GM18861 (cell line): Measurements from ENCODE around the gene CARMIL3.
A peak's percentile ranks its signal among the peaks of the same experiment; 100 is the strongest.
"Not testable (repeated sequence)": the region's sequence is repeated elsewhere in the genome, so short reads cannot be mapped to it uniquely, and the experiment has no call there.

Experiments used
- ATAC-seq: cut with Tn5 transposase; IDR thresholded peaks from one replicate; pipeline ENCODE4 v1.9.1; 2021; ENCODE audit not compliant: unreplicated experiment

CARMIL3 gene

DNA sequence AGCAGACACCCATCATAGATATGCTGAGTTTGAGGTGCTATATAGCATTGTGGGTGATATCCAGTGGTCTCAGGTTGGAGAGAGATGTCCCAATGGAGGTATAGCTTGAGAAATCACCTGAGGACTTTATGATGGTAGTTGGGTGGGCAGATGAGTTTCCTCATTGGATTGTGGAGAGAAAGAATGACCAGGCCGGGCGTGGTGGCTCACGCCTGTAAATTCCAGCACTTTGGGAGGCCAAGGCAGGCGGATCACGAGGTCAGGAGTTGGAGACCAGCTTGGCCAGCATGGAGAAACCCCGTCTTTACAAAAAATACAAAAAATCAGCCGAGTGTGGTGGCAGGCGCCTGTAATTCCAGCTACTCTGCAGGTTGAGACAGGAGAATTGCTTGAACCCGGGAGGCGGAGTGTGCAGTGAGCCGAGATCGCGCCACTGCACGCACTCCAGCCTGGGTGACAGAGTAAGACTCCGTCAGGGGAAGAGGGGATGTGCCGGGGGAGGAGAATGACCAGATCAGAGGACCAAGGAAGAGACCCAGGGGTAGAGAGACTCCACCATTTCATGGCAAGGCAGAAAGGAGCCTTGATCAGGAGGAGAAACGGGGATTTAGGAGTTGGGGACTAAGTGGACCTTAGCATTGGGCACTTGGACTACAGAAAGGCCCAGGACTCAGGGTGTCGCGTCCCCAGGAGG, 41.5 kb downstream of the CARMIL3 start:
- ATAC-seq = no peak

DNA sequence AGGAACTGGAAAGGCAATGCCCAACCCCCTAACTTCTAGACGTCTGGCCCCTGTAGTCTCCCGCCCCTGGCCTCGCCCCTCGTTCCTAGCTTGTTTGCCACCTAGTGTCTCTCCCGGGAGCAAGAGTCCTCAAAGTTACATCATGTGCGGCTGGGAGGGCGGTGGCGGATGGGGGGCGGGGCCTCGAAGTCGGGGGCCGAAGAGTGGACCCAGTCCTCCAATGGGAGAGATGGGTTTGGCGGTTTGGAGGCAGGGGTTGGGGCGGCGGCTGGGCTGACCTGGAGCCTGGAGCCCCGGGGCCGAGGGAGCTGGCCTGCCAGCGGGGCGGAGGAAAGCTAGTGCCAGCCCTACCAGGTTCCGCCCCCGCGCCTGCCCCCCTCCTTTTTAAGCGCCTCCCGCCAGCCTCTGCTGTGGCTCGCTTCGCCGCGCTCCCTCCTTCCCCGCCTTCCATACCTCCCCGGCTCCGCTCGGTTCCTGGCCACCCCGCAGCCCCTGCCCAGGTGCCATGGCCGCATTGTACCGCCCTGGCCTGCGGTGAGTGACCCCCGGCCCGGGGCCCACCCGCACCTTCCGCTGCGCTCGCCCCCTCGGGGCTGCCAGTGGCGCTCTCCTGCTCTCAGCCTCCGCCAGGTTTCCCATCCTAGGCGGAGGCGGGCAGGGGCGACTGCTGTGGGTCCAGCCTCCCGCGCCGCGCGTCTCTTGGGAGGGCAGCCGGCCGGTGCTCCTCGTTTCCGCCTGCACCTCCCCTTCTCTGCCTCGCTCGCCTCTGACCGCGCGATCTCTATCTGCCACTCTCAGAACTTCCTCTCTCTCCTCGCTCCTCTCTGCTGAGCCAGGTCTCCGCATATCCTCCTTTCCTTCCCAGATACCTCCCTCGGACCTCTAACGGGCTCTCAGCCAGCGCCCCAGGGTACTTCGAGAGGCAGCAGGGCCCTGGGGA, 42.4 kb downstream of the CARMIL3 start, which contains the start of gene PCK2:
Gene PCK2 (plus strand): TSS at position 411 of the 940 bp plus-strand sequence. CDS start 95 bp downstream, at position 506.
- ATAC-seq = no peak

DNA sequence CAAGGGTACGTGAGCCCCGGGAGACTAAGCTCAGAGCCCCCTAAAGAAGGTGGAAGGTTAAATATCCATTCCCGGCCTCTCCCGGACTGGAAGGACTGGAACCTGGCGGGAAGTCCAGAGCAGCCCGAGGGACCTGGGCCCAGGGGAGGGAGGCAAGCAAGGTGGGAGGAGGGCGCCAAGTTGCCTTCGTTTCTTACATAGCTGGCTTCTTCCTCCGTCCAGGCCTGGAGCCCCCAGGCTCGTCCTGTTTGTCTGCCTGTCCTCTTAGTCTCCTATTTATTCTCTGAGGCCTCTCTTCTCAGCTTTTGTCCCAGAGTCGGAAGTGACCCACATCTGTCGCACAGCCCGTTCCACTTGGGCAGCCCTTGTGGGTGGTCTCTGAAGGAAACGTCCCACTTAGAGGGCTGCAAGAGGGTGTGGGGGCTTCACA, 43.0 kb downstream of the CARMIL3 start:
- ATAC-seq = no peak

DNA sequence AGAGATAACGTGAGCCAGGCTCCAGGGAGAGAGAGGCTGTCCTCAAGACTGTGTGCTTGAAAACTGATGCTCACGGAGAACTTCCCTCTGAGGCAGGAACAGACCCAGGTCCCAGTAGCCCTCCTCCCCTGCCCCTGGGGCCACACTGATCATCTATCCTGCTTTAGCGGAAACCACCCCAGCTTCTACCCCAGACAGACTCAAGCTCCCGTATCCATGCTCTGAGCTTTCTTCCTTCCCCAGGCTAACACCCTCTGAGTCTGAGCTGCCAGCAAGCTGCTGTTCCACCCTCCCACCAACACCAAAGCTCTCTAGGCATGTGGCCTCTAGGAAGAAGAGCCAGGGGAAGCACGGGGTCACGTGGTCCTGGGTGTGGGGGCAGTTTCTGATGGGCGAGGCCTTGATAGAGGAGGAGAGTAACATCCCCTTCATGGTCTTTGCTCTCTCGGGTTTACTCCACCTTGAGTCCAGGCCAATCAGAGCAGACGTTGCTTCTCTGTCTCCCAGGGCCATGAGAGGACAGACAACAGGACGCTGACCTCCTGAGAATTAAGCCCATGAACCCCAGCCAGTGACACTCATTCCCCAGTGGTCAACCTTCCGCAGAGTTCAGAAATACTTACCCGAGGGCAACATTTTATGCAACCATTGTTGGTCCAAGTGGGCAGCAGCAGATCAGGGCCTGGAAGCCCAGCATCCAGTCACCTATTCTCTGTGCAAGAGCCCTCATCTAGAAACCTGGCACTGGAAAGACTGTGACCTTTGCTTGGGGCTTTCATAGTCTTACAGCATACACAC, 43.7 kb downstream of the CARMIL3 start:
- peak; percentile 62 for ATAC-seq

DNA sequence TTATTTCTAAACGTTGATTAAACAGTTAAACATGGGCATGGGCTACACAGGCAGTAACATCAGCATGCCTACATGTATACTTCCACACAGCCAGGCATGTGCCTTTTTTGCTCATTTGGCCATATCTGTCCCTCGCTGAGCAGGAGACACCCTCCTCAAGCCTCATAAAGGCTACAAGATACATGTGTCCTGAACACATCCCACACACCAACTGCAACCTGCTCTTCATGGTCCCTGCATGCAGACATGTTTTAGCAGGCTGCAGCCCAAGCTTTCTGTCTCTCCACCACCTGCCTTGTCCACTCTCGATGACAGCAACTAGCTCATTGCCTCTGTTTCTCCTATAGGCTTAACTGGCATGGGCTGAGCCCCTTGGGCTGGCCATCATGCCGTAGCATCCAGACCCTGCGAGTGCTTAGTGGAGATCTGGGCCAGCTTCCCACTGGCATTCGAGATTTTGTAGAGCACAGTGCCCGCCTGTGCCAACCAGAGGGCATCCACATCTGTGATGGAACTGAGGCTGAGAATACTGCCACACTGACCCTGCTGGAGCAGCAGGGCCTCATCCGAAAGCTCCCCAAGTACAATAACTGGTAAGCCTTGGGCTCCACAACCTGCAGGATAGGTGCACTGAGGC, 44.9 kb downstream of the CARMIL3 start:
- no peak for ATAC-seq

DNA sequence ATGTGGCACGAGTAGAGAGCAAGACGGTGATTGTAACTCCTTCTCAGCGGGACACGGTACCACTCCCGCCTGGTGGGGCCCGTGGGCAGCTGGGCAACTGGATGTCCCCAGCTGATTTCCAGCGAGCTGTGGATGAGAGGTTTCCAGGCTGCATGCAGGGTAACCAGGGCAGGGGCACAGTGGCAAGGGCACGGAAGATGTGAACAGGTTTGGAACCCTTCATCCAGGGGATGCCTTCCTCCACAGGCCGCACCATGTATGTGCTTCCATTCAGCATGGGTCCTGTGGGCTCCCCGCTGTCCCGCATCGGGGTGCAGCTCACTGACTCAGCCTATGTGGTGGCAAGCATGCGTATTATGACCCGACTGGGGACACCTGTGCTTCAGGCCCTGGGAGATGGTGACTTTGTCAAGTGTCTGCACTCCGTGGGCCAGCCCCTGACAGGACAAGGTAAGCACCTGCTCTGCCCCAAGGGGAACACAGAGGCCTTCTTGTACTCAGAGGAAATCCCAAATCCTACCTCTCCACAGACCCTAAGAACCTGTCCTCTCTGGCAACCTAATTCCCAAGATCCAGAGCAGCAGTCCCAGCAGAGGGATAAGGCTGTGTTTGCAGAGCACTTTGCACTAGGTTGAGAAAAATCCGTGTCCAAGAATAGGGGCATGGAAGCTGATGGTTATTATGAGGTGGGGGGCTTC, 46.6 kb downstream of the CARMIL3 start:
- no peak for ATAC-seq

DNA sequence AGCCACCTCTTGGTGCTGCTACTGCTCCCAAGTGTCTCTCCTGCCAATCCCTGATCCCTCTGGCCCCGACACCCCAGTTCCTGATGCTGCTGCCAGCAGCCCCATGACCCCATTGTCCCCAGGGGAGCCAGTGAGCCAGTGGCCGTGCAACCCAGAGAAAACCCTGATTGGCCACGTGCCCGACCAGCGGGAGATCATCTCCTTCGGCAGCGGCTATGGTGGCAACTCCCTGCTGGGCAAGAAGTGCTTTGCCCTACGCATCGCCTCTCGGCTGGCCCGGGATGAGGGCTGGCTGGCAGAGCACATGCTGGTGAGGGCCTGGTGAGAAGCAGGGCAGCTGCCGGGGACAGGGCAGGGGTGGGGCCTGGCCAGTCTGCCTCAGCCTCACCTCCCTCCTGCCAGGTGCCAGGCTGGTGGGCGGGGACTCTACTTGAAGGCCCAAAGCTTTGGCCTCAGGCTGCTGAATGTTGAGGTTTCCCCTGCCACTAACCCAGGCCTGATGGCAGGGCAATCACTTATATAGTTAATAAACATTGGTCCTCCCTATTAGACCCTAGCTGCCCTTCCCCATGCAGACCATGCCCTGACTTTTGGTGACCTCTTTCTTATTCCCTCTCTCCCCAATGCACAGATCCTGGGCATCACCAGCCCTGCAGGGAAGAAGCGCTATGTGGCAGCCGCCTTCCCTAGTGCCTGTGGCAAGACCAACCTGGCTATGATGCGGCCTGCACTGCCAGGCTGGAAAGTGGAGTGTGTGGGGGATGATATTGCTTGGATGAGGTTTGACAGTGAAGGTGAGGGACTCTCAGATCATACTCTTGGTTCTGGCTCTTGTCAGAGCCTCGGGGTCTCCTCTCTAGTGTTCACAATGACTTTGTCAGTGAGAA, 47.4 kb downstream of the CARMIL3 start:
- ATAC-seq = no peak

DNA sequence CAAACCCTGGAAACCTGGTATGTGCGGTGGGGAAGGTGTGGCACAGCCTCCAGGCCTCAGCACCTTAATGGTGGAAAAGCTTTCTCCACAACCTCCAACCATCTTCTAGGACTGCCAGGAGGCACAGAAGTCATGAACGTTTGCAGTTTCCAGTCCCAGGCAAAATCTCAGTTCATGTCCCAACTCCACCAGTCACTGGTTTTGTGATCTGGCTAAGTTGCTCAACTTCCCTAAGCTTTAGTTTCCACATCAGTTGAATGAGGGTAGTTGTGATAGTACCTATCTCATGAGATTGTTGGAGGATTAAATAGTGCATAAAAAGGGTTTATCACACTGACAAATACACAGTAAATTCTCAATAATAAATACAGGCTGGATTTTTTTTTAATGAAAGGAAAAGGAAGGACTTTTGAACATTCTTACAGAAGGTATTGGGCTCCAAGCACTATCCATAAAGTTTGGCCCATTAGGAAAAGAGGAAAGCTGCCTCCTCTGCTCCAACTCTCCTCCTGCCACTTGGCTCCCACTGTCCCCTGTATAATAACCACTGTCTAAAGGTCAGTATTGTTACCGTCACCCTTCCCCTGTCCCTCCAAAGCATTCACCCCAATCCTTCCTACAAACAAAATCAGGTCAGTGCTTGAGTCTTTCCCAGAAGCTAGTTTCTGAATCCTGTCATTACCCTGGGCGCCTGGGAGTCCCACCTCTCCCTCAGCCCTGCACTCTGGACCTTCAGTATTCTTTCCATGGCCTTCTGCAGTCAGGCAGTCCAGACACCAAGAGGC, 48.6 kb downstream of the CARMIL3 start:
- ATAC-seq = no peak

DNA sequence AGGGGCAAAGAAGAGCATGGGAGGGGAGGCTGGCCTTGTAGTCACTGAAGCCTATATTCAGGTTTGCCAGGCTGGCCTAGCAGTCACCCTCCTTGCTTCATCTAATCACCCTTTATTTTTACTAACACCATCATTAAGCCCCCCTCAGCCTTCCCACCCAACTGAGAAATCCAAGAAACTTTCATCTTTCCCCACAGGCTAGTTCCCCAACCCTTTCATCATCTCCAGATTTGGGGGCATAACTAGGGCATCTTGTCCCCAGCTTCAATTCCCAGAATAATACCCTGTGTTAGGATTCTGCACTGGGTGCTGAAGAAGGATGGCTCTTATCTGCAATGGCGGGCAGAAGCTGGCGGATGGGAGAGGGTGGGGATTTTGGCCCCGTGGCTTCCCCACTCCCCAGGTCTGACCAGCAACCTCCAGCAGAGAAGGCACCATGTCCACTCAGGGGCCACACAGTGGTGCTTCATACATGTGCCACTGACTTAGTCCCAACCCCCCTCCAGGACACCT, 49.2 kb downstream of the CARMIL3 start:
- ATAC-seq = no peak

DNA sequence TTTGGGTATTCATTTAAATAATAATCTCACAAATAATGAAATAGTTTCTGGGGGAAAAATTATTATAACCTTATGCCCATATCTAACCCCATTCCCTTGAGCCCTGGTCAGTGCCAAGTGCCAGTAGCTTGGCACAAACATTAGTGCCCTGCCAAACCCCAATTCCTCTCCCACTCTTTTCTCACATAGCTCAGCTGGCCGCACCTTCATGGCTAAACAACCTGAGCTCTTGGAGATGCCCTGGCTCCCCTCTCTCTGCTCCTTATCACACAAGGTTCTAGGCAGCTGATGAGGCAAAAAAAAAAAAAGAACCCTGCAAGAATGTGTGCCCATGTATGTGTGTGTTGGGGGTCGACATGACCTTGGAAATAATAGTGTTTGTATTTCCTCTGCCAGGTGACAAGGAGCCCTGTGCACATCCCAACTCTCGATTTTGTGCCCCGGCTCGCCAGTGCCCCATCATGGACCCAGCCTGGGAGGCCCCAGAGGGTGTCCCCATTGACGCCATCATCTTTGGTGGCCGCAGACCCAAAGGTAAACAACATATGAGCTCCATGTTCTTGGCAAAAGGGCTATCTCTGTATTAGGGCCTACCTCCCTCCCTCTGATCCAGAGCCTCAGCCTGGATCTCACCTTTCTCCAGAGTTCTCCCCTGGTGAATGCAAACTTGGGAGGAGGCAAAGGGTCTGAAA, 50.7 kb downstream of the CARMIL3 start:
- ATAC-seq = no peak

DNA sequence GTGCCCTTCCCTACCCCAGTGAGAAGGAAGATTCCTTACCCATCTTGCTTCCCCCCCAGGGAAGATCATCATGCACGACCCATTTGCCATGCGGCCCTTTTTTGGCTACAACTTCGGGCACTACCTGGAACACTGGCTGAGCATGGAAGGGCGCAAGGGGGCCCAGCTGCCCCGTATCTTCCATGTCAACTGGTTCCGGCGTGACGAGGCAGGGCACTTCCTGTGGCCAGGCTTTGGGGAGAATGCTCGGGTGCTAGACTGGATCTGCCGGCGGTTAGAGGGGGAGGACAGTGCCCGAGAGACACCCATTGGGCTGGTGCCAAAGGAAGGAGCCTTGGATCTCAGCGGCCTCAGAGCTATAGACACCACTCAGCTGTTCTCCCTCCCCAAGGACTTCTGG, 51.6 kb downstream of the CARMIL3 start:
- ATAC-seq = no peak

DNA sequence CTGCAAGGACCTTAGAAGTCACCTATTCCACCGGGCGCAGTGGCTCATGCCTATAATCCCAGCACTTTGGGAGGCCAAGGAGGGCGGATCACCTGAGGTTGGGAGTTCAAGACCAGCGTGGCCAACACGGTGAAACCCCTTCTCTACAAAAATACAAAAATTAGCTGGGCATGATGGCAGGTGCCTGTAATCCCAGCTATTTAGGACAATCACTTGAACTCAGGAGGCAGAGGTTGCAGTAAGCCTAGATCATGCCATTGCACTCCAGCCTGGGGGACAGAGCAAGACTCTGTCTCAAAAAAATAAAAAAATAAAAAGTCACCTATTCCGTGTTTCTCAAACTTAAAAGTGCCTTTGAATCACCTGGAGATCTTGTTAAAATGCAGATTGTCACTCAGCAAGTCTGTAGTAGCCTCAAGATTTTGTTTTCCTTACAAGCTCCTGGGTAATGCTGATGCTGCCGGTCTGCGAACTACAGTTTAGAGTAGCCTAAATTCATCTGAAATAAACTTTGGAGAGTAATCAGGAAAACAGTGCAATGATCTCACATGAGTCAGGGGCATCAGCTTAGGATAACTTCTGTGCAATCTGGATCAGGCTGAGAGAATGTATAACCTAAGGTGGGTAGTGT, 53.9 kb downstream of the CARMIL3 start:
- not testable (repeated sequence) for ATAC-seq

DNA sequence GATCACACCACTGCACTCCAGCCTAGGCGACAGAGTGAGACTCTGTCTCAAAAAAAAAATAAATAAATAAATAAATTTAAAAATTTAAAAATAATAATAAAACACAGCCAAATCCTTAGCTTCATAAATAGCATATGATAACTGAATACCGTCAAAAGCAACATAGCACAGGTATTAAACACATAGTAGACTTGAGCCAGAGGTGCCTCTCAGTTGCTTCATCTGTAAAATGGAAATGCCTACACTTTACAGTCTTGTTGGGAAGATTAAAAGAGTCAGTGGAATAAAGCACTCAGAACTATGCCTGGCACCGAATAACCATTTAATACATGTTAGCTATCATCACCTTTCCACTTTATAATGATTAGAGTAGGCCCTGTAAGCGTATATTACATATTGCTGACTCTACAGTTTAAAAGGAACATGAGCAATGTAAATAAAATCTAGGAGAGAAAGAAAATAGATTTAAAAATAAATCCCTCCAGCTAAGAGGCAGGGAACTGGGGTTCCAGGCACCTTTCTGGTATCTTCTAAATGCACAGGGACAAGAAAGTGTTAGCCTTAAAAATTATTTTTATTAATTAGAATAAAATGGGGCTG, 55.0 kb downstream of the CARMIL3 start:
- ATAC-seq = no peak

DNA sequence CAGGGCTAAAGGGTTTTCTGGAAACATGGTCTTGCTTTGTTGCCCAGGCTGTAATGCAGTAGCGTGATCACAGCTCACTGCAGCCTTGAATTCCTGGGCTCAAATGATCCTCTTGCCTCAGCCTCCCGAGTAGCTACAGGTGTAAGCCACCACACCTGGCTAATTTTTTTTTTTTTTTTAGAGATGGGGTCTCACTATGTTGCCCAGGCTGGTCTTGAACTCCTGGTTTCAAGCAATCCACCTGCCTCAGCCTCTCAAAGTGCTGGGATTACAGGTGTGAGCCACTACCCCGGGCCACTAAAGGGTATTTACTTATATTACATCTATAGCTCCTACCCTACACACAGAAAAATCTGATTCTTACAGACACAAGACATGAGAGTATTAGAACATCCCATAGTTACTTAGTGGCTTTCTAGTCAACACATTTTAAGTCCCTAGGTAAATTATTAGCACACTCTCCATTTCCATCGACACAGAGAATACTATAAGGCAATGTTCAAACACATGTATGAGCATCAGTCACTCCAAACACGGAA, 56.6 kb downstream of the CARMIL3 start:
- ATAC-seq = no peak

DNA sequence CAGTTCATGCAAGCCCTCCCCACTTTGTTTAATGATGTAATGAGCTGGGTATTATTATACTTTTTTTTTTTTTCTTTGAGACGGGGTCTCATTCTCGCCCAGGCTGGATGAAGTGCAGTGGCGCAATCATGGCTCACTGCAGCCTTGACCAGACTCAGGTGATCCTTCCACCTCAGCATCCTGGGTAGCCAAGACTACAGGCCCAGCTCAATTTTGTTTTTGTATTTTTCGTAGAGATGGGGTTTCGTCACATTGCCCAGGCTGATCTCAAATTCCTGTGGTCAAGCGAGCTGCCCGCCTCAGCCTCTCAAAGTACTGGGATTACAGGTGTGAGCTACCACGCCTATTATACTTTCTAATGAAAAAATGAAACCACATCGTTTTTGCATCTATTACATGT, 58.3 kb downstream of the CARMIL3 start:
- no peak for ATAC-seq

DNA sequence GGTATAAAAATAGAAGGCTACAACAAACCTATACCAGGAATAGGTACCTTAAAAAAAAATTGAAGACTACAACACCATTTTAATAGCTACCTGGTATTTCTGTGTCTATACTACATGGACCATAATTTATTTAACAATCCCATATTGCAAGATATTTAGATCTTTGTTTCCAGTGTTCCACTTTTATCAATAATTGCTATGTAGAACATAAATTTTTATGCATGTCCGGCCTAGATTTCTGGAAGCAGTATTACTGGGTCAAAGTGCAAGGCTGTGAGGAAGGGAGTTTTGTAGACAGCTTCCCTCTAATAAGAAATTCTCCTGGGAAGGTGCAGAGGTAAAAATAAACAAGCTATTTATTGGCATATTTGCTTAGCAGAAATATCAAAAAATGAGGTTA, 58.7 kb downstream of the CARMIL3 start:
- no peak for ATAC-seq
